HK-2 (cell line): ENCODE measurements around the gene JAZF1.

ENCODE experiments used
- DNase-seq: peaks from one replicate; pipeline ENCODE4 v3.0.0-alpha.2; 2018; ENCODE audit not compliant: unreplicated experiment

The JAZF1 gene

DNA sequence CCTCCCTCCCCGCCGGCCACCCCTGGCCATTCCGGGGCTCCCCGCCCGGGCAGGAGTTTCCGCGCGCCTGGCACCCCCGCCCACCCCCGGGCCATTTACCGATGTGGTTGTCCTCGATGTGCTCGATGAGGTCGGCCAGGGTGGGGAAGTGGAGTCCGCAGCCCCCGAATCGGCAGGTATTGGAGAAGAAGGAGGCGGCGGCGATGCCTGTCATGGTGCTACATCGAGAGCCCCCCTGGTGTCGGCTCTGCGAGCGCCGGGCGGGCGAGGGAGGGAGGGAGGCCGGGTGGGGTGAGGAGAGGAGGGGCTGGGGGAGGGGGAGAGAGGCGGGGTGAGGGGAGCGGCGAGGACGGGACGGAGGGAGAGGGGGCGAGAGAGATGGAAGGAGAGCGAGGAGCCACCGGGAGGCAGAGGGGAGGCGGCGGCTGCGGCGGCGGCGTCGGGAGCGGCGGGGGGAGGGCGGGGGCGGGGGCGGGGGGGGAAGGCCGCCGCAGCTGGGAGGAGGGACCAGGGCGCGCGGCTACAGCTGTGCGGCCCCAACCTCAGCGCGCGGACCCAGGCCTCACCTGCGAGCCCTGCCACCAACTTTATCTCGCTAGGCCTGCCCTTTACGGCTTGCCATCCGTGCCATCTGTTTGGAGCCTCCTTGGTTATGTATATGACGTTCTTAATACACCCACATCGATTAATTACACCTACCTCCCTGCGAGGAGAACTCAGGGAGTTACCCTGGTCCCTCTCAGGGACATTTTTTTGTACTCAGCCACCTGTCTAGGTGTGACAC lies at the start of gene JAZF1:
TSS of gene JAZF1 (minus strand) at position 432 of the 784 bp plus-strand sequence.
- DNase-seq = no peak

DNA sequence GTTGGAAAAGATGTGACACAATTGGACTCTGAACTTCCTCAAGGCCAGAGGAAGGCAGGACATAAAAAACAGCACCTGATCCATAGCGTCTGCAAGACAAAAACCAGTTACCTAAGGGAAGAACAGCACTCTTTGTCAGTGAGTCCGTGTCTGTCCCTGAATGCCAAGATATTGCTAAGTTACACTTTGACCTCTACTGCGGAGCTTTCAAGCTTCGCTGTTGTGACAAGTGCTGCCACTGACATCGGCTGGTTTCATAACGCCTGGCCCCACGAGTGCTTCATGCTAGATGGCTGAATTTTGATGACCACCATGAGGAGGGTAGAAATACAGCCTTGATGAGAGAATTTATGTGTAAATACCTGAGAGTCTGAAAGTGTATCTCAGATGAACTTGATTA lies 49.7 kb upstream of the JAZF1 start:
- DNase-seq = no peak

DNA sequence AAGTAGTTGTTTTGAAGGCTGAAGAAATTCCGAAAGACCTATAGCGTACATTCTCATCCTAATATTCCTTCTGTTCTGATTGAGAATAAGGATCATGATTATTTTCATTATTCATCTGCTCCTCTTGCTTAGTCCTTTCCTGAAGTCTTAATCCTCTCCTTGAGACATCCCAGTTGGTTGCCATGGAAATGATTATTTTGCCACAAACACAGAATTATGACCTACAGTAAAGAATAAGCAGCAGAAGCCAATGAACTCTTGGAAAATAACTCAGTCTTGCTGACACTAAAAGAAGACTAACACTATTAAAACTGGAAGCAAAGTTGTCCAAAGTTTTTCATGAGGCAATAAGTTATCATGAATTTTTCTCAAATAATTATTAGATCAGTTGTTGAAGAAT lies 47.8 kb upstream of the JAZF1 start:
- DNase-seq = no peak

DNA sequence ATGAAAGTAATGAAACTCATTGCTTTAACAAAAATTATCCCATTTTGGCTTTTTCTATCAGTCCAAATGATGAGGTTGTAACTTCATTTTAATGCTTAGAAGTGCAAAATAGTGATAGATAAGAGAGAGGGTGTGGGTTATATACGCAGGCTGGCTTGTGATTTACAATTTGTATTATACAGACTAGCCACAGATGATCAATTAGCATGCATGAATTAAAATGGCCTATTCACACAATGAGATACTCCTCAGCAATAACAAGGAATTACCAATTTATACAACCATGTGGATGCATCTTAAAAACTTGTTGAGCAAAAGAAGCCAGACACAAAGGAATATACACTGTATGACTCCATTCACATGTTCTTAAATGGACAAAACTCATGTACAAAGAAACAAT lies 45.4 kb upstream of the JAZF1 start:
- no peak for DNase-seq

DNA sequence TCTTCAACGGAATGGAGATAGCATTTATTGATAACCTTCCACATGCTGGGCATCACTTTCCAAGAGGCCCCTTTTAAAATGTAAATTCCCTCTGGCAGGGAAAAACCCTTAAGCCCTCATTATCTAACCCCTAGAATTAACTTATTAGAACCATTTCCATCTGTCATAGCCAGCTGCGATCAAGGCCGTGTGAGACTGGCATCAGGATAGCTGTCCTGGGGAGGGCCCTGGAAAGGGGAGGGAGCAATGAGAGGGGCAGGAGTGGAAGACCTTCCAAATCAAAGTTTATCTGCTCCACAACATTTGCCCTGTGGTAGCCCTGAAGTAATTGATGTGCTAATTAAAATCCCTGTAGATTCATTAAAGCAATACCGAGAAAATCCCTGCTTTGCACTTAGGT lies 45.0 kb upstream of the JAZF1 start:
- DNase-seq = no peak

GRCh38 chr7:28224675-28225074 lies 44.1 kb upstream of the JAZF1 start:
- no peak for DNase-seq

DNA sequence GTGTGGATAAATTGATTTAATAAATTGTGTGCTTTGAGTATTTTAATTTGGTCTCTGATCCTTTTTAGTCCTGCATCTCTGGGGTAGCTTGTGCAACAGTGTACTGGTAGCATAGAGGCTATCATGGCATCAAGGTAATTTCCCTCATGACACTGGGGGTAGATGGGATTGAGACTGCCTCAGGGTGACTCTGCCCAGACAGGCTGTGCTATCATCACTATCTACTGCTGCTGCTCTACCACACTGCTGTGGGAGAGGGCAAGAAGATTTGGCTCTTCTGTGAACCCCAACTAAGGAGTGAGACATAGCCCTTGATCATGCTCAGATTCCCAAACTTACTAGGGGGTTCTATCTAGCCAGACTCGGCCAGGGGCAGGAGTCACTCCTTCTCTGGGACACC lies 43.6 kb upstream of the JAZF1 start:
- DNase-seq = no peak

DNA sequence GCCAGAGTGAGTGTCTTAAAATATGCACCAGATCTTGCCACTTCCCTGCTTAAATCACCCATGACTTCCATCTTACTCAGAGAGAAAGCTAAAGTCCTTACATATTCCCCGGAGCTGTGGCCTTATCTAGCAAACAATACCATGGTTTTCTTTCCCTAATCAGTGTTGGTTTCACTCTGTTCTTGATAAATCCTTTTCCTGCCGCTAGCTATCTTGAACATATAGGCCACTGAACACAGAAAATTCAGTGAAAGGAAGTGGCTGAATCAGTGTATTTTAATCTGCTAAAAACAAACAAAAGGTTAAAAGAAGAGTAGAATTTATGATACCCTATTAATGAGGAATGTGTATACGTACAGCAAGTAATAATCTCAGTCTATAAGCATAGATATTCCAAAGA lies 42.0 kb upstream of the JAZF1 start:
- no peak for DNase-seq

DNA sequence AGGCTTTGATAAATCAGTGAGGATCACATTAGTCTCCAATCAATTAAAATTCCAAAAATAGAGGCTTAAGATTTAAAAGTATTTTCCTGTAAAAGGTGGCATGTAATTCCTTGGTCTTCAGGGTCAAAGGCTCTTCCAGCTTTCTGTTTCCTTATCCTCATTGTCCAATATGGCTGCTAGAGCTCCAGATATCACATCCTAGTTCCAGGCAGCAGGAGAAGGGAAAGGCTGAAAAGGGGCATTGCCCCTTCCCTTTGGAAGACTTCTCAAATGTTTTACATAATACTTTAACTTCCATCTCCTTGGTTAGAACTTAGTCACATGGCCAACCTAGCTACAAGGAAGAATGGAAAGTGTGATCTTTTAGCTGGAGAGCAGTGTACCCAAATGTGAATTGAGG lies 39.2 kb upstream of the JAZF1 start:
- DNase-seq = no peak

DNA sequence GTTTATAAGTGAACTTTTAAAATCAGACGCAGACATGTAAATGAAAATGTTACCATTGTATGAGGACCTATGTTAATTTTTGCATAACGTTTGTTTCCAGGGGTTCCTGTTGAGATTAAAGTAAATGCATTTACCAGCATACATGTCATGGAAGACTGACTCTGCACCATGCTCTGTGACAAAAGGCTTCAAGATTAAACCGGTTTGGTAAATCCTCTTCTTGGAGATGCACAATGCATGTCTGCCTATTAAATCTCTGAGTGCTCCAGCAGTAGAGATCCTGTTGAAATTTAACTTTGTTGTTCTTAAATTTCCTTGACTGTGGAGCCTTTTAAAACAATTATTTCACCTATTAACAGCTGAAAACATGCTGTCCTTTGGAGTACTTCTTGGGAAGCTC lies 36.5 kb upstream of the JAZF1 start:
- no peak for DNase-seq

DNA sequence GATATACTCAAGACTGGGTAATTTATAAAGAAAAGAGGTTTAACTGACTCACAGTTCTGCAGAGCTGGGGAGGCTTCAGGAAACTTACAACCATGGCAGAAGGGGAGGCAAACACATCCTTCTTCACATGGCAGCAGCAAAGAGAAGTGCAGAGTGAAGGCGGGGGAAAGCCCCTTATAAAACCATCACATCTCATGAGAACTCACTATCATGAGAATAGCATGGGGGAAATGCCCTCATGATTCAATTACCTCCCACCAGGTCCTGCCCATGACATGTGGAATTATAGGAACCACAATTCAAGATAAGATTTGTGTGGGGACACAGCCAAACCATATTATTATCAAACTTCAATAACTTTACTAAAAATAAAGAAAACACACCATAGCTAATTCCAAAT lies 30.4 kb upstream of the JAZF1 start:
- DNase-seq = no peak

- DNase-seq = no peak
These were observed 27.9 kb upstream of the JAZF1 start for GRCh38 chr7:28208506-28208905.

- no peak for DNase-seq
These were observed 27.0 kb upstream of the JAZF1 start for GRCh38 chr7:28207486-28208158.

- no peak for DNase-seq
These were observed 24.9 kb upstream of the JAZF1 start for GRCh38 chr7:28205506-28205905.

DNA sequence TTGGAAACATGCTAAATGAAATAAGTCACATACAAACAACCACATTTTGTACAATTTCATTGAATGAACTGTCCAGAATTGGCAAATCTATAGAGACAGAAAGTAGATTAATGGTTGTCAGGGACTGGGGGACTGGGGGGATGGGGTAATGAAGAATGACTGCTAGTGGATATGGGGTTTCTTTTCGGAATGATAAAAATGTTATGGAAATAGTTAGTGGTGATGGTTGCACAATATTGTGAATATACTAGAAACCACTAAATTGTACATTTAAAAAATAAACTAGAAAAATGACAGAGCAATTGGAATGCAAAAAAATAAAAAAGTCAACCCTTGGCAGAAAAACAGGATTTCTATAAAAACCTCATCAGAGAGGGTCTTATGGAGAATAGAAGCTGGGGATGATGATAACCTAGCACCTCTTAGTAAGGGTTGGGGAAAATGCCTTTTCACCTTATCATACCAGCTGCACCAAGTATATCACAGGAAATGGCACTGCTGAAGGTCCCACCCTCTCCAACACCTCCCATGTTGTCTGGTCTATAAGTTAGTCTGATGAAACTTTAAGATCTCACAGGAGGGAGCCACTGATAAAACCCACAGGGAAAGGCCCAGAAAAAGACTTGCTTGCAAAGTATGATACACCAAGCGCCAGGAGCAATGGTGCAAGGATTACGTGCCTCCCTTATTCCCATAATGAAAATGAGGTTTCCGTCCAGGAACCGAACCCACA lies 23.1 kb upstream of the JAZF1 start:
- DNase-seq = no peak

DNA sequence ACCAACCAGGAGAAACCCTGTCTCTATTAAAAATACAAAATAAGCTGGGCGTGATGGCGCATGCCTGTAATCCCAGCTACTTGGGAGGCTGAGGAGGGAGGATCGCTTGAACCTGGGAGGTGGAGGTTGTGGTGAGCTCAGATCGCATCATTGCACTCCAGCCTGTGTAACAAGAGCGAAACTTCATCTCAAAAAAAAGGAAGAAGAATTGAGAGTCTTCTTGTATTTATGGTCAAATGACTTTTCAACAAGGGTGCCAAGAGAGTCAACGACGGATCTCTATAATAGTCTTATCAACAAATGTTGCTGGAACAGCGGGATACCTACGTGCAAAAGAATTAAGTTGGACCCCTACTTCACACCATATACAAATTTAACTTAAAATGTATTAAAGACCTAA lies 21.6 kb upstream of the JAZF1 start:
- DNase-seq = no peak

GRCh38 chr7:28201131-28201530 lies 20.5 kb upstream of the JAZF1 start:
- no peak for DNase-seq

- DNase-seq = no peak
These were observed 20.0 kb upstream of the JAZF1 start for GRCh38 chr7:28200598-28200997.

- DNase-seq = no peak
These were observed 18.5 kb upstream of the JAZF1 start for GRCh38 chr7:28199021-28199510.

GRCh38 chr7:28195910-28196620 lies 15.5 kb upstream of the JAZF1 start:
- no peak for DNase-seq

- no peak for DNase-seq
These were observed 12.4 kb upstream of the JAZF1 start for GRCh38 chr7:28192786-28193585.
